DMS53 treated with DMSO at 0.1 percent for 48 hours (cell line): ENCODE data around the gene GPD2.
"Not testable (repeated sequence)": the region's sequence is repeated elsewhere in the genome, so short reads cannot be mapped to it uniquely, and the experiment has no call there.

Experiments used
- DNase-seq: peaks from one replicate; lab custom pipeline; 2025; ENCODE audit not compliant: unreplicated experiment; lab: John Stamatoyannopoulos, UW

GPD2 gene

GRCh38 chr2:156526950-156527636 is 90.9 kb downstream of the GPD2 start:
- no peak for DNase-seq

- DNase-seq = not testable (repeated sequence)
These were observed 92.4 kb downstream of the GPD2 start for GRCh38 chr2:156528583-156528982.

- no peak for DNase-seq
These were observed 96.8 kb downstream of the GPD2 start for GRCh38 chr2:156532989-156533388.

- DNase-seq = no peak
These were observed 100.4 kb downstream of the GPD2 start for GRCh38 chr2:156536534-156536933.

GRCh38 chr2:156537141-156537540 is 101.0 kb downstream of the GPD2 start:
- no peak for DNase-seq

GRCh38 chr2:156538083-156538504 is 101.9 kb downstream of the GPD2 start:
- no peak for DNase-seq

- no peak for DNase-seq
These were observed 103.1 kb downstream of the GPD2 start for GRCh38 chr2:156539086-156539860.

- no peak for DNase-seq
These were observed 104.5 kb downstream of the GPD2 start for GRCh38 chr2:156540706-156541105.

GRCh38 chr2:156541229-156541628 is 105.0 kb downstream of the GPD2 start:
- DNase-seq = no peak

- no peak for DNase-seq
These were observed 105.5 kb downstream of the GPD2 start for GRCh38 chr2:156541706-156542105.

GRCh38 chr2:156548413-156548812 is 112.2 kb downstream of the GPD2 start:
- DNase-seq = no peak

- DNase-seq = no peak
These were observed 117.7 kb downstream of the GPD2 start for GRCh38 chr2:156553714-156554442.

GRCh38 chr2:156561326-156561725 is 125.1 kb downstream of the GPD2 start:
- DNase-seq = no peak

- DNase-seq = no peak
These were observed 125.9 kb downstream of the GPD2 start for GRCh38 chr2:156562124-156562523.

- no peak for DNase-seq
These were observed 128.0 kb downstream of the GPD2 start for GRCh38 chr2:156563994-156564753.

GRCh38 chr2:156565066-156565710 is 129.0 kb downstream of the GPD2 start:
- DNase-seq = no peak

- DNase-seq = no peak
These were observed 137.5 kb downstream of the GPD2 start for GRCh38 chr2:156573710-156574109.

- DNase-seq = no peak
These were observed 137.9 kb downstream of the GPD2 start for GRCh38 chr2:156574112-156574511.

- no peak for DNase-seq
These were observed 139.8 kb downstream of the GPD2 start for GRCh38 chr2:156576005-156576404.

- DNase-seq = no peak
These were observed 144.3 kb downstream of the GPD2 start for GRCh38 chr2:156580501-156580900.

- DNase-seq = no peak
These were observed 145.1 kb downstream of the GPD2 start for GRCh38 chr2:156581280-156581679.
